ENCODE measurements around the gene L3MBTL3. TPM values are rescaled to one million over a fixed set of nuclear protein-coding genes. Genes with fewer than 3 reads are reported as not detected.

L3MBTL3 gene
- total RNA-seq, 1 donor from 2014 or later, result 6.3 TPM

- TF ChIP-seq, protein P1, sequence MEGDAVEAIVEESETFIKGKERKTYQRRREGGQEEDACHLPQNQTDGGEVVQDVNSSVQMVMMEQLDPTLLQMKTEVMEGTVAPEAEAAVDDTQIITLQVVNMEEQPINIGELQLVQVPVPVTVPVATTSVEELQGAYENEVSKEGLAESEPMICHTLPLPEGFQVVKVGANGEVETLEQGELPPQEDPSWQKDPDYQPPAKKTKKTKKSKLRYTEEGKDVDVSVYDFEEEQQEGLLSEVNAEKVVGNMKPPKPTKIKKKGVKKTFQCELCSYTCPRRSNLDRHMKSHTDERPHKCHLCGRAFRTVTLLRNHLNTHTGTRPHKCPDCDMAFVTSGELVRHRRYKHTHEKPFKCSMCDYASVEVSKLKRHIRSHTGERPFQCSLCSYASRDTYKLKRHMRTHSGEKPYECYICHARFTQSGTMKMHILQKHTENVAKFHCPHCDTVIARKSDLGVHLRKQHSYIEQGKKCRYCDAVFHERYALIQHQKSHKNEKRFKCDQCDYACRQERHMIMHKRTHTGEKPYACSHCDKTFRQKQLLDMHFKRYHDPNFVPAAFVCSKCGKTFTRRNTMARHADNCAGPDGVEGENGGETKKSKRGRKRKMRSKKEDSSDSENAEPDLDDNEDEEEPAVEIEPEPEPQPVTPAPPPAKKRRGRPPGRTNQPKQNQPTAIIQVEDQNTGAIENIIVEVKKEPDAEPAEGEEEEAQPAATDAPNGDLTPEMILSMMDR (conservative IDR thresholded peaks at IDR 0.05; ENCODE audit: low read depth, low read length), result no peak
- H3K4me3 ChIP-seq (ENCODE audit: low read depth, low read length), result no peak overlapping the region
- no peak for DNase-seq (ENCODE audit: low read depth)
These were observed 25.5 kb upstream of the L3MBTL3 start for GRCh38 chr6:129992881-129993280.

GRCh38 chr6:129994410-129994809, 24.0 kb upstream of the L3MBTL3 start:
- TF ChIP-seq, protein P1 (conservative IDR thresholded peaks at IDR 0.05; ENCODE audit: low read depth, low read length), result no peak
- no peak for DNase-seq (ENCODE audit: low read depth)

DNA sequence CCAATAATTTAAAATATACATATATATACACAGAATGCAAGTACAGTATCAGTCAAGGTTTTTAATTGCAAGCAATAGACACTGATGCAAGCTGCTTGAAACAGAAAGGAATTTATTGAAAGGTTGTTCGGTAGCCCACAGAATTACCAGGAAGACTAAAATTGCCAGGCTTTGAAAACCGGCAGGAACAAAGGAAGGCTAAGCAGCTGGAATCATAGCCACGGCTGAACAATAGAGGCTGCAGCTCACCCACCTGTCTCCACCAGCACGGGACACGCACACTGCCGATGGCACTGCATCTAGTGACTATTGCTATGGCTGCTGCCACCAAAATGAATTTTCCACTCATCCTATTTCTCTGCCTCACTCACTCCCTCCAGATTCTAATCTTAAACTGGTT, 22.0 kb upstream of the L3MBTL3 start:
- TF ChIP-seq, protein P1 (conservative IDR thresholded peaks at IDR 0.05; ENCODE audit: low read depth, low read length), result no peak
- no peak for DNase-seq (ENCODE audit: low read depth)
- no peak overlapping the region for H3K4me3 ChIP-seq (ENCODE audit: low read depth, low read length)

More at GRCh38 chr6:129994410-129994809, 24.0 kb upstream of the L3MBTL3 start:
- no peak overlapping the region for H3K4me3 ChIP-seq (ENCODE audit: low read depth, low read length)

- H3K4me3 ChIP-seq (ENCODE audit: low read depth, low read length), result no peak overlapping the region
- DNase-seq (ENCODE audit: low read depth), result no peak
- TF ChIP-seq, protein P1 (conservative IDR thresholded peaks at IDR 0.05; ENCODE audit: low read depth, low read length), result no peak
These were observed 17.6 kb upstream of the L3MBTL3 start for GRCh38 chr6:130000526-130001421.

GRCh38 chr6:130008236-130008873, 10.0 kb upstream of the L3MBTL3 start:
- DNase-seq (ENCODE audit: low read depth), result no peak
- TF ChIP-seq, protein P1 (conservative IDR thresholded peaks at IDR 0.05; ENCODE audit: low read depth, low read length), result no peak
- no peak overlapping the region for H3K4me3 ChIP-seq (ENCODE audit: low read depth, low read length)

DNA sequence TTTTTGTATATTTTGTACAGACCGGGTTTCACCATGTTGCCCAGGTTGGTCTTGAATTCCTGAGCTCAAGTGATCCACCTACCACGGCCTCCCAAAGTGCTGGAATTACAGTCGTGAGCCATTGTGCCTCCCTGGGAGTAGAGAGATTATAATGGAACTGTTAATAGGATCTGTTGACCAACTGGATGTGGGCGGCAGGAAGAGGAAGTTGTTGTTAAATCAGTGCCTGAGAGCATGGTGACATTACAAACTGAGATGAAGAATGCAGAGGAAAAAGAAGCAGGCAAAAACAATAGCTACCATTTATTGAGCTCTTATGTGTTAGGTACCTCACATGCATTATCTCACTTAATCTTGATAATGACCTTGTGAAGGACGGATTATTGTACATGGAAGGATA, 9.2 kb upstream of the L3MBTL3 start:
- no peak overlapping the region for H3K4me3 ChIP-seq (ENCODE audit: low read depth, low read length)
- TF ChIP-seq, protein P1 (conservative IDR thresholded peaks at IDR 0.05; ENCODE audit: low read depth, low read length), result no peak
- DNase-seq (ENCODE audit: low read depth), result no peak
